ENCODE measurements around the gene CD79B. TPM values are rescaled to one million over a fixed set of nuclear protein-coding genes. Genes with fewer than 3 reads are reported as not detected.

CD79B gene
- total and polyA plus RNA-seq, 10 of the 15 experiments (the other 5 are each of a cell fraction or from before 2014, with no cell fraction given) = 17.5 to 148 (median 79.1) TPM

DNA sequence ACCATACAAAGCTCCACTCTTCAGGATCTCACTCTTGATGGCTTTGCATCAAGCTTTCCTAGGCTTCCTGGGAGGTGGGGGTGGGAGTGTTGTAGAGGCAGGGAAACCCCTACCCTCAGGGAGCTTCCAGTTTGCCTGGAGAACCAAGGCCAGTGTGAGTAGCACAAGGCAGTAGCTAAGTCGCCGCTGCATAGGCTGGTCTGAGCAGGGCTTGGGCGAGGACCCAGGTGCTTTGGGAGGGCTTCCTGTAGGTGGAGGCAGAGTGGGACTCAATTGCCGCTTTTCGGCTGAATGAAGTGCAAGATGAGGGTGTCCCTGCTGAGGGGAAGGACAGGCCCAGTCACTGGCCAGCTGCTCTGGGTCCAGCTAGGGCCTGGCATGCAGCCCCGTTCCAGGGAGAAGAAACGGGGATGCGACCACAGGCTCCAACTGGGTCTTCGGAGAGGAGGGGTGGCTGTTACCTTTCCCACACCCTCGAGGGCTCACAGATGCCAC is 3.9 kb downstream of the CD79B start (continued):
- TF ChIP-seq CBFB (IDR thresholded peaks at IDR 0.05; ENCODE audit: low read depth) = no peak
- TF ChIP-seq, protein P1, sequence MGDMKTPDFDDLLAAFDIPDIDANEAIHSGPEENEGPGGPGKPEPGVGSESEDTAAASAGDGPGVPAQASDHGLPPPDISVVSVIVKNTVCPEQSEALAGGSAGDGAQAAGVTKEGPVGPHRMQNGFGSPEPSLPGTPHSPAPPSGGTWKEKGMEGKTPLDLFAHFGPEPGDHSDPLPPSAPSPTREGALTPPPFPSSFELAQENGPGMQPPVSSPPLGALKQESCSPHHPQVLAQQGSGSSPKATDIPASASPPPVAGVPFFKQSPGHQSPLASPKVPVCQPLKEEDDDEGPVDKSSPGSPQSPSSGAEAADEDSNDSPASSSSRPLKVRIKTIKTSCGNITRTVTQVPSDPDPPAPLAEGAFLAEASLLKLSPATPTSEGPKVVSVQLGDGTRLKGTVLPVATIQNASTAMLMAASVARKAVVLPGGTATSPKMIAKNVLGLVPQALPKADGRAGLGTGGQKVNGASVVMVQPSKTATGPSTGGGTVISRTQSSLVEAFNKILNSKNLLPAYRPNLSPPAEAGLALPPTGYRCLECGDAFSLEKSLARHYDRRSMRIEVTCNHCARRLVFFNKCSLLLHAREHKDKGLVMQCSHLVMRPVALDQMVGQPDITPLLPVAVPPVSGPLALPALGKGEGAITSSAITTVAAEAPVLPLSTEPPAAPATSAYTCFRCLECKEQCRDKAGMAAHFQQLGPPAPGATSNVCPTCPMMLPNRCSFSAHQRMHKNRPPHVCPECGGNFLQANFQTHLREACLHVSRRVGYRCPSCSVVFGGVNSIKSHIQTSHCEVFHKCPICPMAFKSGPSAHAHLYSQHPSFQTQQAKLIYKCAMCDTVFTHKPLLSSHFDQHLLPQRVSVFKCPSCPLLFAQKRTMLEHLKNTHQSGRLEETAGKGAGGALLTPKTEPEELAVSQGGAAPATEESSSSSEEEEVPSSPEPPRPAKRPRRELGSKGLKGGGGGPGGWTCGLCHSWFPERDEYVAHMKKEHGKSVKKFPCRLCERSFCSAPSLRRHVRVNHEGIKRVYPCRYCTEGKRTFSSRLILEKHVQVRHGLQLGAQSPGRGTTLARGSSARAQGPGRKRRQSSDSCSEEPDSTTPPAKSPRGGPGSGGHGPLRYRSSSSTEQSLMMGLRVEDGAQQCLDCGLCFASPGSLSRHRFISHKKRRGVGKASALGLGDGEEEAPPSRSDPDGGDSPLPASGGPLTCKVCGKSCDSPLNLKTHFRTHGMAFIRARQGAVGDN (IDR thresholded peaks at IDR 0.05) = no peak
- no peak for TF ChIP-seq MTA2 (IDR thresholded peaks at IDR 0.05; ENCODE audit: low read depth)
- TF ChIP-seq, protein P2, sequence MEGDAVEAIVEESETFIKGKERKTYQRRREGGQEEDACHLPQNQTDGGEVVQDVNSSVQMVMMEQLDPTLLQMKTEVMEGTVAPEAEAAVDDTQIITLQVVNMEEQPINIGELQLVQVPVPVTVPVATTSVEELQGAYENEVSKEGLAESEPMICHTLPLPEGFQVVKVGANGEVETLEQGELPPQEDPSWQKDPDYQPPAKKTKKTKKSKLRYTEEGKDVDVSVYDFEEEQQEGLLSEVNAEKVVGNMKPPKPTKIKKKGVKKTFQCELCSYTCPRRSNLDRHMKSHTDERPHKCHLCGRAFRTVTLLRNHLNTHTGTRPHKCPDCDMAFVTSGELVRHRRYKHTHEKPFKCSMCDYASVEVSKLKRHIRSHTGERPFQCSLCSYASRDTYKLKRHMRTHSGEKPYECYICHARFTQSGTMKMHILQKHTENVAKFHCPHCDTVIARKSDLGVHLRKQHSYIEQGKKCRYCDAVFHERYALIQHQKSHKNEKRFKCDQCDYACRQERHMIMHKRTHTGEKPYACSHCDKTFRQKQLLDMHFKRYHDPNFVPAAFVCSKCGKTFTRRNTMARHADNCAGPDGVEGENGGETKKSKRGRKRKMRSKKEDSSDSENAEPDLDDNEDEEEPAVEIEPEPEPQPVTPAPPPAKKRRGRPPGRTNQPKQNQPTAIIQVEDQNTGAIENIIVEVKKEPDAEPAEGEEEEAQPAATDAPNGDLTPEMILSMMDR (IDR thresholded peaks at IDR 0.05 in 2 of 3, conservative IDR thresholded peaks at IDR 0.05 in 1 of 3; ENCODE audit: control insufficient read depth in 2 of 3, extremely low read depth in 1 of 3, insufficient read depth in 1 of 3, low read depth in 3 of 3, low read length in 3 of 3) = no peak
- no peak for TF ChIP-seq GABPA (IDR thresholded peaks at IDR 0.05; ENCODE audit: low read depth)
- TF ChIP-seq, protein P3, sequence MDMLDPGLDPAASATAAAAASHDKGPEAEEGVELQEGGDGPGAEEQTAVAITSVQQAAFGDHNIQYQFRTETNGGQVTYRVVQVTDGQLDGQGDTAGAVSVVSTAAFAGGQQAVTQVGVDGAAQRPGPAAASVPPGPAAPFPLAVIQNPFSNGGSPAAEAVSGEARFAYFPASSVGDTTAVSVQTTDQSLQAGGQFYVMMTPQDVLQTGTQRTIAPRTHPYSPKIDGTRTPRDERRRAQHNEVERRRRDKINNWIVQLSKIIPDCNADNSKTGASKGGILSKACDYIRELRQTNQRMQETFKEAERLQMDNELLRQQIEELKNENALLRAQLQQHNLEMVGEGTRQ (IDR thresholded peaks at IDR 0.05; ENCODE audit: borderline replicate concordance, low read depth, low read length) = no peak
- TF ChIP-seq NR2C1 (IDR thresholded peaks at IDR 0.05) = no peak

All from GM12878 (cell line).